ENCODE measurements around the gene CCR8.
"Not testable (repeated sequence)": the region's sequence is repeated elsewhere in the genome, so short reads cannot be mapped to it uniquely, and the experiment has no call there.

CCR8 gene

GRCh38 chr3:39351134-39351533 lies 21.6 kb downstream of the CCR8 start:
- not testable (repeated sequence) for DNase-seq

GRCh38 chr3:39353168-39353927 lies 23.8 kb downstream of the CCR8 start:
- not testable (repeated sequence) for DNase-seq

- no peak for DNase-seq
Observed at GRCh38 chr3:39358333-39358732, 28.8 kb downstream of the CCR8 start.

- DNase-seq = peak; percentile 25
Observed at GRCh38 chr3:39361252-39361927, 31.9 kb downstream of the CCR8 start.

GRCh38 chr3:39362192-39362591 lies 32.7 kb downstream of the CCR8 start:
- no peak for DNase-seq

GRCh38 chr3:39362812-39363211 lies 33.3 kb downstream of the CCR8 start:
- DNase-seq = no peak

- DNase-seq = not testable (repeated sequence)
Observed at GRCh38 chr3:39370450-39370849, 40.9 kb downstream of the CCR8 start.

GRCh38 chr3:39372833-39373232 lies 43.3 kb downstream of the CCR8 start:
- DNase-seq = no peak

- no peak for DNase-seq
Observed at GRCh38 chr3:39376959-39377634, 47.6 kb downstream of the CCR8 start.

- peak; percentile 57 for DNase-seq
Observed at GRCh38 chr3:39378088-39378487, 48.6 kb downstream of the CCR8 start.

- no peak for DNase-seq
Observed at GRCh38 chr3:39378957-39379777, 49.7 kb downstream of the CCR8 start.

GRCh38 chr3:39379778-39380155 lies 50.3 kb downstream of the CCR8 start:
- DNase-seq = no peak

GRCh38 chr3:39381432-39381831 lies 51.9 kb downstream of the CCR8 start:
- DNase-seq = no peak

All from activated CD8-positive, alpha-beta memory T cell treated with anti-CD3 and anti-CD28 coated beads, Interleukin-2, amount 50 U/mL, for 4 hours (primary cell).